HG03108 (cell line): Measurements from ENCODE around the gene NANOGP8.

ENCODE experiments used
- ATAC-seq: cut with Tn5 transposase; IDR thresholded peaks from one replicate; pipeline ENCODE4 v1.9.1; 2021; ENCODE audit warnings: moderate library complexity; ENCODE audit not compliant: unreplicated experiment

Gene NANOGP8

GRCh38 chr15:35061161-35061824, 23.8 kb downstream of the NANOGP8 start:
- no peak for ATAC-seq

- no peak for ATAC-seq
These were observed 24.5 kb downstream of the NANOGP8 start for GRCh38 chr15:35060591-35060990.

- no peak for ATAC-seq
These were observed 26.5 kb downstream of the NANOGP8 start for GRCh38 chr15:35058534-35059054.

GRCh38 chr15:35055416-35056105, 29.5 kb downstream of the NANOGP8 start:
- ATAC-seq: no peak

GRCh38 chr15:35054380-35054779, 30.7 kb downstream of the NANOGP8 start:
- no peak for ATAC-seq

GRCh38 chr15:35047996-35048395, 37.1 kb downstream of the NANOGP8 start:
- no peak for ATAC-seq

GRCh38 chr15:35047528-35047927, 37.6 kb downstream of the NANOGP8 start:
- no peak for ATAC-seq

- no peak for ATAC-seq
These were observed 41.6 kb downstream of the NANOGP8 start for GRCh38 chr15:35043373-35044095.

- ATAC-seq: no peak
These were observed 44.5 kb downstream of the NANOGP8 start for GRCh38 chr15:35040339-35041255.

- no peak for ATAC-seq
These were observed 46.3 kb downstream of the NANOGP8 start for GRCh38 chr15:35038626-35039451.
